HG03196 (cell line): ENCODE data around the gene MAP6.
A peak's percentile ranks its signal among the peaks of the same experiment; 100 is the strongest.
"Not testable (repeated sequence)": the region's sequence is repeated elsewhere in the genome, so short reads cannot be mapped to it uniquely, and the experiment has no call there.

Experiments used
- ATAC-seq: cut with Tn5 transposase; IDR thresholded peaks from one replicate; pipeline ENCODE4 v1.9.1; 2021; ENCODE audit not compliant: unreplicated experiment

MAP6 gene

DNA sequence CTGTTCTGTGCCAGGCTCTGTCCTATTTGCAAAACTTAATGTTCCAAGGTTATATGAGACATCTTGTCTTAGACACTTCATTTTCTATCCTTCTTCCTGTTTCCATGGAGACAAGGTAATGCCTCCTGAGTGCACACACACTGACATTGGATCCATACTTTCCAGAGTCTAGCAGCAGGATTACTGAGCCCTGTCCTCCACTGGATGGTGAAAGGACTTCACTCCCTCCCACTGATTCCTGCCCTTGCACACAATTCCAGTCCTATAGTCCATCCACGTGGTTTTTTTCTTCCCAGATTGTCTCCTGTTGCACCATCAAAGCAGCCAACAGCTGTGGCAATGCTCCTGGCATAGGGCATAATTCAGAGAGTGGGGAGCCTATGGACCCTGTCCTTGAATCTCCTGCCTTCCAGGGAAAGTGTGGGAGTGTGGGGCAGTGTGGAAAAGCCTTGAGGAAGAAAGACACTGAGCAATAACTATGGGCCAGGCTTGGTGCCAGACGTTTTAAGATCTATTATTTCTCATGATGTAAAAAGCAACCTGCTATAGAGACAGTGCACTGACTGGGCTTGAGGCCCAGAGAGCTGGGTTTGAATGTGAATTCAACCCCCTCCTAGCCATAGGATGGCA is 75.4 kb downstream of the MAP6 start:
- no peak for ATAC-seq

DNA sequence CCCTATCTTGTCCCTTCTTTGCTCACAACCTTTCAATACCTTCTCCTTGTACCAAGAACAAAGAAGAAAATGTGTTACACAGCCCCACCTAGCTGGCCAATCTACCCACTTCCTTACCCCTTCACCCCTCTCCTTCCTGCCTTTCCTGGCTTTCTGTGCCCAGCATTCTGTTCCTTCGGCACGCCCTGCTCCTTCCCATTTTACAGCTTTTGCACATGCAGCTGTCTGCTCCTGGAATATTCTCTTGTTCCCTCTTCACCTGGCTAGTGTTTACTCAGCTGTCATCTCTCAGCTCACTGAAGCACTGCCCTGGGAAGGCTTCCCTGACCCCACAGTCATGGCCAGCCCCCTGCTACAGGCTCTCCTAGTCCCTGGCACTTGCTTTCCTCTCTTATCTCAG is 76.1 kb downstream of the MAP6 start:
- no peak for ATAC-seq

DNA sequence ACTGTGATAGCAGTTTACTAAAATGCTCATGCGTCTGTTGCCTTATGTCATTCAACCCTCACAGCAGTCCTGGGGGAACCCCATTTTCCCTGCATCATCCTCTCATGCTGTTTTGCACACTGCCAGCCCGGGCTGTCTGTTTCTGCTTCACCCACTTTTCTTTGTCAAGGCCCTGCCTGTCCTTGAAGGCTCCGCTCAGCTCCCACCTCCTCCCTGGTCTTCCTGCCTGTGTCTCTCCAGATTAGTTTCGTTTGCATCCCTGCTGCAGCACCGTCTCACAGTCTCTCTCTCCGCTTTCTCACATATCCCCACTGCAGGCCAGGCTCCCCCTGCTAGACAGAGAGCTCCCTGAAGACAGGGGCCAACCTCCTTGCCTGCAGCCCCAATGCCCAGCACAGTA is 76.9 kb downstream of the MAP6 start:
- no peak for ATAC-seq

DNA sequence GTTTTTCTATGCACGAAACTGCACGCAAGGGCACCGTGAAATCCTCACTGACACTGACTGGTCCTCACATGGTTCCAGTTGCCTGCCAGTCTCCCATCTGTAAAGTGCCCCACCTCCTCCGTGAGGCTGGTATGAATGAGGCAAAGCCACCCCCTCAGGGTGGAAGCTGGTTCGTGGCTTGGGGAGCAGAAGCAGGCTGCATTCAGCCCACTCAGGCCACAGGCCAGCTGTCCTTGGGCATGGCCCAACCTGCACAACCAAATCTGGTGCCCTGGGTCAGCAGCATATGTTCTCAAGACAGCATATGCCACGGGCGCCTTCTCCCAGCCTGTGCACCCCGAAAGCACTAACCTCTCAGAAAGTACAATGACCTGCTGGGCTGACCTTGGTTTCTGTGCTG is 77.5 kb downstream of the MAP6 start:
- no peak for ATAC-seq

DNA sequence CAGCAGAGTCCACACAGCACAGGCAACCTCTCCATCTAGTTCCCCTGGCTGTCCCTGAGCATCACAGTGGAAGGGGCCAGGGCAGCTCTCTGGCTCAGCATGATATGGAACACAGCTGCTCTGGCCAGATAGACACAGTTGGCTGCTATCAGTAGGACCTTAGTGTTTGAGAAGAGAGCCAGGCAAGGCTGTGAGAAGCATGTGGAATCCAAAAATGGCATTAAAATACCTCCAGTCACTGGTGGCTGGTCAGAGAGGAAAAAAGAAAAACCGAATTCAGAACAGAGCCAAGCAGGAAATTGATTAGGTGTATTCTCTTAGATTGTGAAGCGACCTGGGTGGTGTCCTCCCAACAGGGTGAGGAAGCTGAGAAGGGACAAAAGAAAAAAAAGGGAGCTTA is 78.9 kb downstream of the MAP6 start:
- ATAC-seq: no peak

DNA sequence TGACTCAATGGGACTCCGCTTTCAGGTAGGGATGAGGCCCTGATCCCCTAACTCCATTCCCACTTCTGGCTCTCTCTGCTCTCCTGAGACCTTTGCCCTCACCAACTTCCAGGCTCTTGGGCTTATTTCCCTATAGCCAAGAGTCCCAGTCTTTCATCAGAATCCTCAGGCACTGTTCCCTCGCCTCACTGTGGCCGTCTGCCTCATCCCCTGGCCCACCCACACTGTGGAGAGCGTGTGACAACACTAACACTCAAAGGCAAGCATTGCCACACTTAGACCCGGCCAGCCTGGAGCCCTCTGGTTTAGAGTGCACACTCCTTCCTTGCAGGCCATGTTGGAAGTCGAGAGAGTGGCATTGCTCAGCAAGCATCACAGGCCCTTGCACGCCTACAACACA is 79.8 kb downstream of the MAP6 start:
- no peak for ATAC-seq

DNA sequence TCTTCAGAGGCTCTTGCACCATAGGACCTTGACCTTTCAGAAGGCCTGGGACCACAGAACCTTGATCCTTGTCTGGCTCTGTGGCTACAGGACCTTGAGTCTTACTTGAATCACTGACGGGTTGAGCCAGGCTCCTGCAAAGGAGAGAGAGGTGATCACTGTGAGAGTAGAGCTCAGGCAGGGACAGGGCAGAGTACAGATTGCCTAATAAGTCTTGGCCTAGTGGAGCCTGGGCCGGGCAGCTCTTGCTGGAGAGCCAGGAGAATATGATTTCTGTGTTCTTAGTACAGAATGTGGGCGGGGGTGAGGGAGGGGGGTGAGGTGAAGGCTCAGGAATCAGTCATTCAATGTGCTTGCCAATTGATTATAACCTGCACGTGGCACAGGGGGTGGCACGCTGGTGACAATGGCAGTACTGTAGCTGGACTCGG is 80.8 kb downstream of the MAP6 start:
- ATAC-seq: no peak

DNA sequence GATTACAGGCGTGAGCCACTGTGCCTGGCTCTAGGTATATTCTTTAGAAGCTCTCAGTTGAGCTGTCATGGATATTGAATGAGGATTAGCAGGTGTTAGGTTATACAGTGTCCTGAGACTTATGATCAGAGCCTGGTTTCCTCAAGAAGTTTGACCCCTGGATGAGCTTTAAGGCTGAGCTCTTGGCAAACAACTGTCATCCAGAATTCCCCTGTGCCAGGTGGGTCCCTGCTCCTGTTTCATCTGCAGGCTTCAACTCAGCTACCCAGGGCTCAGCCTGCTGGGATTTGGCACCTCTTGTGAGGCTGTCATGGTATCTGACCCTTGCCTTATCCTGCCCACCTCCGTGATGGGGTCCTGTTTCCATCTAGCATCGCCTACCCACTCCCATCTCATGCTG is 82.4 kb downstream of the MAP6 start:
- ATAC-seq: no peak

DNA sequence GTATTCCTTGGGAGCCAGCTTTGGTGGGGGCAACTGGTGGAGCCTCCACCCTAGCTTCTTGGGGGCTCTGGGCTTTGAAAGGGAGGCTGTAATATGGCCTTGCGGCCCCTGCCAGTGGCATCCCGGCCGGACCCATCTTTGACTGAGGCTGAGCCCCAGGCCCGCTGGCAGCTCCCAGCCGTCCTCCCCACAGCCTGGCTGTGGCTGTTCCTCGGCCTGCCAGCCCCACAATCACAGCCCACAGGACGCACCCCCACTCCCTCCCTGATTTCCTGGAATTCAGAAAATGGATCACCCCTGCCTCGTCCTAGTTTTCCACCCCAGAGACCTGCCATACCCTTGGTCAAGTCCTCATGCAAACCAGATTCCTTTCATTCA is 83.6 kb downstream of the MAP6 start:
- ATAC-seq: no peak

DNA sequence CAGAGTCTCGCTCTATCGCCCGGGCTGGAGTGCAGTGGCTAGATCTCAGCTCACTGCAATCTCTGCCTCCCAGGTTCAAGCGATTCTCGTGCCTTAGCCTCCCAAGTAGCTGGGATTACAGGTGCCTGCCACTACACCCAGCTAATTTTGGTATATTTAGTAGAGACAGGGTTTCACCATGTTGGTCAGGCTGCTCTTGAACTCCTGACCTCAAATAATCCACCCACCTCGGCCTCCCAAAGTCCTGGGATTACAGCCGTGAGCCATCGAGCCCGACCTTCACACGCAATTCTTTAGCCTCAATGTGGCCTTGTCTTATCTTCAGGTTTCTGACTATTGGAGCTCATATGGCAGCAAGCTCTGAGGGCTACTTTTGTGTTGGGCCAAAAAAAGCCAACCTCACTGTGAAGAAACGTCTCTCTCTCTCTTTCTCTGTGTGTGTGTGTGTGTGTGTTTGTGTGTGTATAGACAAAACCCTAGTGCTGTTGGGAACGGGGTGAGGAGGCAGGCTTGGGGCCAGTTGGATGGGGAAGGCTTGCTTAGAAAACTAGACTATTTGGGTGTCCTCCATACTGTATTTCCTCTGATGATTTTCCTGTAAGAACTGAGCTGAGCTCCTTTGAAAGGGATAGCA is 84.1 kb downstream of the MAP6 start:
- not testable (repeated sequence) for ATAC-seq

DNA sequence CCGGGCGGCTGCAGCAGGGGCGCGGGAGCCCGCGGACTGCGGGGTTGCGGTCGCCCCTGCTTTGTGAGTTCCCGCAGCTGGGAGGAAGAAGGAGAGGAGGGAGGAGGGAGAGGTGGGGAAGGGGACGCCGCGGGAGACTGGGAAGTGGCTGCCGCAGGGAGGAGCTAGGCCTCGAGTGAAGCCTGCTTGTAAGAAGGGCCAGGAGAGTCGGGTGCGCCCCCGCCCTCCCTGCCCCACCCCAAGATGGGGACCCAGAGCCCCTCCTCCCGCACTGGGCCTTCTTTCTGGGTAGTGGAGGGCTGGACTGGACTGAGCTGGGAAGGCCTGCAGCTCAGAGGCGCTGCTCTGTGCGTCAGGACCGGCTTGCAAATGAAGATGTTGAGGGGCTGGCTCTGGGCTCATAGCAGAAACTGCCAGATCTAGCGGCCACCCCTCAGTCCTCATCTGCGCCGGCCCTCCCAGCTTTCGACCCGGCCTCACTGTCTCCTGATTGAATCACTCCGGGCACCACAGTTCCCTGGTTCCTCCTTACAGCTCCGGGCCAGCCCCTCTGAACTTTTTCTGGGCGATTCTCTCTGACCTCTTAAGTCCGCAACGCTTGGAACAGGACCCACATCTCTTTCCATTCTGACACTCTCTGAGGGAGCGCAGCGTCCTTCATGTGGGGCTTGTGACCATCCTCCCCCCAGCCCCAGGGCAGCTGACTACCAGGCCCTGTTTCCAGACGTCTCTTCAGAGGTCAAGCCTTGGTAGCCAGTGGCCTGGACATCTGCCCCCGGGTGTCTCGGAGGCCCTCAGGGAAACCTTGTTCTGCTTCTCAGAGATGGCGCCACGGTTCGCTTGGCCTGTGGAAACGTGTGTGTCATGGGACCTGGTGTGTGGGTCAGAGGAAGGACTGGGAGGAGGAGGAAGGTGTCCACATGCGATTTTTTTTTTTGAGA is 84.8 kb downstream of the MAP6 start:
- no peak for ATAC-seq

DNA sequence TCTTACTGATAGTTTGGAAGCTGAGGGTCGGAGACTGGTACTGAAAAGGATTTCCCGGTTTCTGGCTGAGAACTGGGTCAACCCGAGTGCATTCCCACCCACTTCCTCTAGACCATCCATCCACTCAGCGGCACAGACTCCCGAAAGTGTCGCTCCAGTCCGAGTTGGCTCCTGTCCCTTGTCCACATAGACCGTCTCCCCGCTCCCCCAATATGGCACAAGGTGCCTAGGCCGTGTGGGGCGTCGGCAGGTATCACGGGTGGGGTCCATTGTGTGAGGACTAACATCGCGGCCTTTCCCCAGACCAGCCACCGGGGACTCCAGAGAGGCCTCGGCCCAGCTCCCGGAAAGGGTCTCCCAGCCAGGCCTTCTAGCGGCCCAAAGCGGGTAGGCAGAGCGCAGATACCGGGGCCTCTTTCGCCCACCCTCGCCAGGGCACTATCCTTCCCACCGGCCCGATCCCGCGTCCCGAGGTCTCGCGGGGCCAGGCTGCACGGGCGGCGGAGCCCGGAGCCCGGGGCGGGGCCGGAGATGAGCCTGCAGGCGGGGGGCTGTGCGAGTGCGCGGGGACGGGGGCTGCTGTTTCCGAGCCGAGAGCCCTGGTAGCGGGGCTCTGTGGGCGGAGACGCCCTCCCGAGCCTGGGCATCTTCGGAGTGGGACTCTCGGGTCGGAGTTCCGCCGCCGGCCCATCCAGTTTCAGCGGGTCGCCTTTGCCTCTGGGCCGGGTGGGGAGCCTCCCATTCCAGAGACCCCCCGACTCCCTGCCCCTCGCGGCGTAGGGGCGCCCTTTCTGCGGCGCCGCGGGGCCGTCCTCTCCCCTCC is 85.7 kb downstream of the MAP6 start:
- no peak for ATAC-seq

DNA sequence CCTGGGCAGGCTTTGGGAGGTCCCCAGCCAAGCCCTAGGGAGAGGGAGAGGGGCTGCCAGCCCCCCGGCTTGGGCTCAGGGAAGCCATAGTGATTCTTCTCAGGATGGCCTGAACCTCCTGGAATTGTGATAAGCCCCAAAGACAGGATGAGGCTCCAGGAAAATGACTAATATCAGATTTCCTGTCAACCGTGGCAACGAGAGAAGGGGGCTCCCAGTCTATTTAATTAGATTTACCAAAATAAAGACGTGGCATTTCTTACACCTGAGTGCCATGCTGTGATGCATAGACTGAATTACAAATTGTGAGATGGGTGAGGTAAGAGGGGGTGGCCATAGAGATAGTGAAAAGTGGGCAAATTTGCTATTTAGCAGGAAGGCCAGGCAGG is 86.3 kb downstream of the MAP6 start:
- no peak for ATAC-seq

DNA sequence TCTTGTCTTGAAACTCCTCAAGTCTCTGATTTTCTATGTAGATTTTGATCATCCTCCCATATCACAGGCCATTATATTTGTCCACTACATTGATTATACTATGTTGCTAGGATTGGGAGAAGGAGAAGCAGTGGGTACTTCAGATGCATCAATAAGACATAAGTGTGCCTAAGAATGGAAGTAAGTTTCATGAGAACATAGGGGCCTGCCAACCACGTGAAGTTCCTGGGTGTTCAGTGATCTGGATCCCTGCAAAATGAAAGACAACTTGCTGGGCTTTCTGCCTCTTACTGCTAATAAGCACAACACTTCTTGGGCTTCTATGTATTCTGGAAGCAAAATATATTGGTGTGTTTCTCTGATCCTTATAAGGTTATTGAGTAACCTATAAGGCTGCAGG is 89.0 kb downstream of the MAP6 start:
- no peak for ATAC-seq

DNA sequence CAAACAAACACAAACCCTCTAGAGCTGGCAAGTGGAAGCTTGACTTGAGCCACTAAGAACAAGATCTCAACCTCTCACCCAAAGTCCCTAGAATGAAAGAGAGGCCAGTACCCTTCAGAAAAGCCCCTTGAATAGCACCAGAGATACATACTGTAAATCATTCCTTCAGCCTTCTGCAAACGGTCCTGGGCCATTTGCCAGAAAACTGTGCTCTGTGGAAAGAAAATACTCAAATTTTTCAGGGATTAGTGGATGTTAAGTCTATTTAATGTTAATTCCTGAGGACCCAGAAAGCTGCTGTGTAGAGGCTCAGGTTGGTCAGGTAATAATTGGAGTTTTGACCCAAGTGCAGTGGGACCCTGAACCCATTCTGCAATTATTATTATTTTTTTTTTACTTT is 89.9 kb downstream of the MAP6 start:
- ATAC-seq: no peak

DNA sequence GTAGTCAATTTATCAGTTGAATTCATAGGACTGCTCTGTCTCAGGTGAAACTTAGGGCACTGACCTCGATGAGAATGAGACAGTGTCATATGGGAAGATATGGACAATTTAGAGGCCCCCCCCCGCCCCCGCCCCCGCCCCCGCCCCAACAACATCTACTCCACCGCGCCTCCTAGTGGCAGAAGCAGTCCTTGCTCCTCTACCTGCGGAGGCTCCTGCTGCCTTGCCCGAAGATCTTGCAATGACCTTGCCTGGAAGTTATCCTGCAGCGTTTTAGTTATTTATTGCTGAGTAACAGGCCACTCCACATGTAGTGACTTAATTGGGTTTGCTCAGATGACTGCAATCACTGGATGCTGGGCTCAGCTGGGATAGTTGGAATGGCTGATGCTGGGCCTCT is 91.6 kb downstream of the MAP6 start:
- ATAC-seq: no peak

DNA sequence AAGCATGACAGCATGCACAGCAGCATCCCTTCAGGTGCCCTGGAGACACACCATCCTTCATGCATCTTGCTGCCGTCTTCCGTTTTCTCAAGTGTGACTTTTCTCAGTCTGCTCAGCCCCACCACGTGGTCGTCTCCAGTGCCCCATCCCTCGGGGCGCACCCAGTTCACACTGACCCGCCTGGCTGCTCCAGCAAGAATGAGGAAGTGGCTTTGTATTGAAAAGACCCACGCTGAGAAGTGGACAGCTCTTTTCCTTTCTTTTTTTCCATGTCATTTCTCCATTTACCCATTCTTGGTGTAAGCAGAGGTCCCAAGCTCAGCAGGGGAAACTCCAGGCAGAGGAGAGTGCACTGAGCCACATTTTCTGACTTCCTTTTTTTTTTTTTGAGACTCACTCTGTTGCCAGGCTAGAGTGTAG is 92.3 kb downstream of the MAP6 start:
- peak; percentile 43 for ATAC-seq

DNA sequence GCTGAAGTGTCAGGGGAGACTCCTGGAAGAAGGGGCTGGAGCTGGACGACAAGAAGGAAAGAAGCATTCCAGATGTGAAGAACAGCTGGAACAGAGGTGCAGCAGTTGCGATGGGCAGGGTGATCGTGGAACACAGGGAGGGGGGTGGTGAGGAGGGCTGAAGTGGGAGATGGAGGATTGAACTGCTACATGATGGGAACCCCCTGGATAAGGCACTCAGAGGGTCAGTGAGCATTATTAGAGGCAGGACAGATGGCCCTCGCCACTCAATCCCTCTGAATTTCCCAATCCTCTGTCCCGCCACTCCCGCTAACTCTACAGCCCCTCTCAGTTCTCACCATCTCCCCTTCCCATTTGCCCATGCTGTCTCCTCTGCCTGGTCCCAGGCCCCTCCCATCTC is 92.8 kb downstream of the MAP6 start:
- ATAC-seq: no peak

DNA sequence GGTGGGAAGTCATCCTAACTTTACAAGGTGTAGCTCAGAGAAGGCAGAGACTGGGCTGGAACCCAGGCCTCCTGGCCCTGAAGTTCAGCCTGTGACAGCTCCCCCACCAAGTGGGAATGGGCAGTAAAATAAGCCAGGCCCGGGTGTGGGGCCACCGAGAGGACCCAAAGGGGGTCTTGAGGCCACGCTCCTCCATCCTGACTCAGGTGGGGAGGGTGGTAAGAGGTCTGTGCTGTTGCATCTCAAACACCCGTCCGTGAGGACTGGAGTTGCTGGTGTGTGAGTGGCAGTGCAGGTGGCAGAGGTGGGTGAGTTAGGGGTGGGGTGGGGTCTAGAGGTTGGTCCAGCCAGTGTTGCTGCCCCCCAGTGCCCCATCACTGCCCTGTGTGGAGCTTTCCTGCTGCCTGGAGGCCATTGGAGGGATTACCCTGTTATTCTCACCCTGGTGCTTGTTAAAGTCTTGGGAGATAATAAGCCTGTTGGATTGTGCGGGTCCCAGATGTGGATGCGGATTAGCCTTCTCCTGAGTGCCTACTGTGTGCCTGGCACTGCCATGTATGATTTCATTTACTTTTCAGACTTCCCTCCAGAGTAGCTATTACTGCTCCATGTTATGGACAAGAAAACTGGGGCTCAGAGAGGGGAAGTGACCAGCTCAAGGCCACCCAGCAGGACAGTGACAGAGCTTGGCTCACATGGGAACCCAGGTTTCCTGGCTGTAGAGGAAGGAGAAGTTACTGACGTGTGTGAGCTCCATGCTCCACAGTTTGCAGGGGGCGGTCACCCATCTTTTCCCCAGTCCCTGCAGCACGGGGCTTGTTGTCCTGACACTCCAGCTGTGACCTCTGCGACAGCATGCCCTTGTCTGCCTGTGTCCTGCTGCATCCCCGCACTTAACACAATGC is 93.9 kb downstream of the MAP6 start:
- no peak for ATAC-seq

DNA sequence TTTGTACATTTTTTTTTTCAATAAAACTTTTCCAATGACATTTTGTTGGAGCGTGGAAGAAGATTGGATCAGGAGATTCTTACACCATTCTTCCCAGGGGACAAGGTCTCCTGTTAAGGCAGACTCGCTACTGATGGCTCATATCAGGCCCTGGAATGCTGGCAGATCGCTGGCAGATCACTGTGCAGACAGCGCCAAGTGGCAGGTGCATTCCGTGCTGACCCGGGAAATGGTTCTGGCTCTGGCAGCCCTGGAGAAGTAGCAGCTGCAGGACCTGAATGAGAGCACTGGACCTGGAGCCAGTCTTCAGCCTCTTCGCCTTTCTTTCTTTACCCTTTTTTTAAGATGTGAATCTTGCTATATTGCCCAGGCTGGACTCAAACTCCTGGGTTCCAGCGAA is 96.1 kb downstream of the MAP6 start:
- no peak for ATAC-seq
